ENCODE measurements around the gene SUPT20HL1. TPM values are rescaled to one million over a fixed set of nuclear protein-coding genes. Genes with fewer than 3 reads are reported as not detected.

SUPT20HL1 gene
- total and polyA plus RNA-seq, 10 of the 15 experiments (the other 5 are each of a cell fraction or from before 2014, with no cell fraction given): not detected

DNA sequence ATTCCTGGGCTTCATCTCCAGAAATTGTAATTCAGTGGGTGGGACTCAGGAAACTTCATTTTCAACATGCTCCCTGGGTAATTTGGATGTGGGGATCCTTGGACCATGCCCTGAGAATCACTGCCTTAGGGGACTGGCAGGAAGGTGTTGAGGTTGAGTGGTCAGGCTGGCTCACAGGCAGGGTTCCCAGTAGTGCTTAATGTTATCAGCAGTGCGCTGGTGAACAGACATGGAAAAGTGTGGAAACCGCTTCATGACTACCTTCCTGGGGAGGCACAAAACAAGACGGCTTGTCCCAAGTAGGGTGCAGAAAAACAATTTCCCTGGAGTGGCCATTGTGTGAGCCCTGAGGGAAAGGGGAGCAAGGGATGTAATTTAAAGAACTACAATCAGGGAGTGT, 31.4 kb downstream of the SUPT20HL1 start:
- RAD21 ChIA-PET (ENCODE audit: unreplicated experiment): no interaction called here
- Histone ChIP-seq H3K27ac (ENCODE audit: control insufficient read depth, insufficient read depth) (no peak overlapping the region), H4K20me1 (ENCODE audit: control insufficient read depth, insufficient read depth) (no peaks in the 10 kb centered on the region), H3K4me1 (ENCODE audit: control insufficient read depth, insufficient read depth, low read length) (no peaks in the 10 kb centered on the region), H3K27me3 (replicated peaks in 1 of 2; ENCODE audit: control insufficient read depth in 2 of 2, insufficient read depth in 2 of 2, low read length in 1 of 2) (no peaks in the 10 kb centered on the region), H3K9me3 (replicated peaks; ENCODE audit: control insufficient read depth, insufficient read depth, low read length) (no peaks in the 10 kb centered on the region), H3K36me3 (ENCODE audit: control insufficient read depth in 2 of 2, insufficient read depth in 2 of 2, low read length in 1 of 2) (no peaks in the 10 kb centered on the region), H3K9ac (ENCODE audit: control insufficient read depth, insufficient read depth, low read length) (no peak overlapping the region), H3K4me2 (ENCODE audit: control insufficient read depth, insufficient read depth) (no peak overlapping the region), H3K79me2 (ENCODE audit: control insufficient read depth, insufficient read depth, low read length) (no peaks in the 10 kb centered on the region), H2AFZ (ENCODE audit: control insufficient read depth, low read depth, low read length) (no peak overlapping the region), H3K4me3 (no peak overlapping the region)
- CTCF ChIA-PET: no interaction called here
- no TSS peak for BruUV-seq (replicated peaks)
- POLR2A ChIA-PET: no interaction called here
- SMC1A ChIA-PET (ENCODE audit: uncharacterized antibody, unreplicated experiment): no interaction called here
- in situ Hi-C loops (cut with MboI) (loop anchor here (5.0 kb wide), 1 partner anchor 110 kb away; no protein-coding TSS in a partner anchor), intact Hi-C loops (cut with micrococcal nuclease; ENCODE audit: unreplicated experiment) (no loop called here)
- DNase-seq (ENCODE audit: low read depth, low spot score): no peak
- no peak for TF ChIP-seq HDAC2 (IDR thresholded peaks at IDR 0.05)
- no peak for ATAC-seq
- FAIRE-seq: no peak
- 47% methylated on average over 3 of the region's 3 CpGs for WGBS (ENCODE audit: insufficient coverage, insufficient replicate concordance, low lambda C conversion rate, missing lambda C conversion rate)

GRCh38 chrX:24392709-24393108, 32.3 kb downstream of the SUPT20HL1 start:
- Histone ChIP-seq H3K9ac (ENCODE audit: control insufficient read depth, insufficient read depth, low read length) (no peak overlapping the region), H3K4me2 (ENCODE audit: control insufficient read depth, insufficient read depth) (no peak overlapping the region), H3K27me3 (replicated peaks in 1 of 2; ENCODE audit: control insufficient read depth in 2 of 2, insufficient read depth in 2 of 2, low read length in 1 of 2) (no peaks in the 10 kb centered on the region), H3K36me3 (ENCODE audit: control insufficient read depth in 2 of 2, insufficient read depth in 2 of 2, low read length in 1 of 2) (no peaks in the 10 kb centered on the region), H3K4me3 (no peak overlapping the region), H4K20me1 (ENCODE audit: control insufficient read depth, insufficient read depth) (no peaks in the 10 kb centered on the region), H2AFZ (ENCODE audit: control insufficient read depth, low read depth, low read length) (no peak overlapping the region), H3K27ac (ENCODE audit: control insufficient read depth, insufficient read depth) (no peak overlapping the region), H3K79me2 (ENCODE audit: control insufficient read depth, insufficient read depth, low read length) (no peaks in the 10 kb centered on the region), H3K9me3 (replicated peaks; ENCODE audit: control insufficient read depth, insufficient read depth, low read length) (no peaks in the 10 kb centered on the region), H3K4me1 (ENCODE audit: control insufficient read depth, insufficient read depth, low read length) (no peaks in the 10 kb centered on the region)
- ChIA-PET CTCF (interaction anchor here (1.0 to 2.5 kb wide), 3 partner anchors 22 to 165 kb away, joined by 3 to 15 read pairs (median 4); no protein-coding TSS in a partner anchor), RAD21 (ENCODE audit: unreplicated experiment) (no interaction called here), POLR2A (interaction anchor here (0.7 kb wide), 1 partner anchor 19 kb away, joined by 6 read pairs; no protein-coding TSS in a partner anchor), SMC1A (ENCODE audit: uncharacterized antibody, unreplicated experiment) (interaction anchor here (5.4 kb wide), 1 partner anchor 107 kb away, joined by 92 read pairs; no protein-coding TSS in a partner anchor)
- DNase-seq (ENCODE audit: low read depth, low spot score): no peak
- WGBS (ENCODE audit: insufficient coverage, insufficient replicate concordance, low lambda C conversion rate, missing lambda C conversion rate): 41% methylated on average over 6 of the region's 6 CpGs
- in situ Hi-C loops (cut with MboI): loop anchor here (5.0 kb wide), 1 partner anchor 110 kb away; no protein-coding TSS in a partner anchor
- intact Hi-C loops (cut with micrococcal nuclease; ENCODE audit: unreplicated experiment): no loop called here
- BruUV-seq (replicated peaks): no TSS peak
- FAIRE-seq: no peak
- ATAC-seq: no peak
- TF ChIP-seq SPI1 (IDR thresholded peaks at IDR 0.05; ENCODE audit: borderline replicate concordance, insufficient read depth, low read depth, low read length) (no peak), RFX5 (IDR thresholded peaks at IDR 0.05; ENCODE audit: low read depth, low read length) (no peak), MAX (IDR thresholded peaks at IDR 0.05; ENCODE audit: low read depth, low read length) (no peak), POLR2A (IDR thresholded peaks at IDR 0.05; ENCODE audit: low read depth, low read length) (no peak), NFXL1 (IDR thresholded peaks at IDR 0.05; ENCODE audit: borderline replicate concordance) (no peak), YBX1 (IDR thresholded peaks at IDR 0.05) (no peak), BCL11A (IDR thresholded peaks at IDR 0.05; ENCODE audit: low read depth, low read length) (no peak), BACH1 (IDR thresholded peaks at IDR 0.05; ENCODE audit: borderline replicate concordance) (no peak), RUNX3 (IDR thresholded peaks at IDR 0.05; ENCODE audit: low read length) (no peak), MEF2B (IDR thresholded peaks at IDR 0.05; ENCODE audit: partially characterized antibody, poor library complexity, severe bottlenecking) (no peak), TCF7 (IDR thresholded peaks at IDR 0.05; ENCODE audit: borderline replicate concordance) (no peak), NBN (IDR thresholded peaks at IDR 0.05) (no peak)
